Esophagus muscularis mucosa (tissue), 3 donors: Measurements from ENCODE around the gene MAGEC2.

ENCODE experiments used
- POLR2A ChIP-seq: fragments of 450-650 bp; IDR thresholded peaks from one replicate; pipeline ENCODE4 v1.6.1; 2017; ENCODE audit warnings: antibody characterized with exemption, moderate library complexity, mild to moderate bottlenecking, low read depth
- POLR2AphosphoS5 ChIP-seq, 2 donors: sonication (generic); formaldehyde crosslinking; IDR thresholded peaks; one replicate each; pipeline ENCODE4 v1.6.1; 2017; ENCODE audit warnings: antibody characterized with exemption in 2 of 2
- TF ChIP-seq, protein P1 (sequence below), 3 experiments: fragments of 200-600 bp in 2 of 3; fragments of 450-650 bp in 1 of 3; sonication (generic) in 2 of 3; IDR thresholded peaks; one replicate each; pipeline ENCODE4 v1.5.1; 2017 to 2019; ENCODE audit warnings: antibody characterized with exemption in 3 of 3, mild to moderate bottlenecking in 2 of 3, moderate library complexity in 1 of 3

DNA sequence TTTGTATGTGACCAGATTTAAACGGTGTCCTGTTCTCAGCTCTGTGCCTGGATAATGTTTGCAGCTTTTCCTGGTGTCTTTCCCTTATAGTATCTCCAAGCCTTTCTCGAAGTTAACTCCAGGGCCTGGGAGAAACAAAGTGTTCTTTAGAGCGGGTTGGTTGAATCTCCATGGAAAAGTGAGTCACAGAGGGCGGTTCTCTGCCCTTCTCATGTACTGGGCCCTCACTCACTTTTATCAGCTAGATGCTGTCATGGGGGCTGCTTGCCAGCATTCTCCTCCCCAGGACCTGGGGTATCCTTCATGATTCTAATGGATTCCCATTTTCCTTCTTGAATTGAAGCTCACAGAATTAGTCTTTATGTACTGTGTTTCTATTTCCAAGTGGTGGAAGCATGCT, 46.1 kb upstream of the MAGEC2 start:
- no peak for TF ChIP-seq POLR2AphosphoS5 (IDR thresholded peaks at IDR 0.05)
- TF ChIP-seq, protein P1, sequence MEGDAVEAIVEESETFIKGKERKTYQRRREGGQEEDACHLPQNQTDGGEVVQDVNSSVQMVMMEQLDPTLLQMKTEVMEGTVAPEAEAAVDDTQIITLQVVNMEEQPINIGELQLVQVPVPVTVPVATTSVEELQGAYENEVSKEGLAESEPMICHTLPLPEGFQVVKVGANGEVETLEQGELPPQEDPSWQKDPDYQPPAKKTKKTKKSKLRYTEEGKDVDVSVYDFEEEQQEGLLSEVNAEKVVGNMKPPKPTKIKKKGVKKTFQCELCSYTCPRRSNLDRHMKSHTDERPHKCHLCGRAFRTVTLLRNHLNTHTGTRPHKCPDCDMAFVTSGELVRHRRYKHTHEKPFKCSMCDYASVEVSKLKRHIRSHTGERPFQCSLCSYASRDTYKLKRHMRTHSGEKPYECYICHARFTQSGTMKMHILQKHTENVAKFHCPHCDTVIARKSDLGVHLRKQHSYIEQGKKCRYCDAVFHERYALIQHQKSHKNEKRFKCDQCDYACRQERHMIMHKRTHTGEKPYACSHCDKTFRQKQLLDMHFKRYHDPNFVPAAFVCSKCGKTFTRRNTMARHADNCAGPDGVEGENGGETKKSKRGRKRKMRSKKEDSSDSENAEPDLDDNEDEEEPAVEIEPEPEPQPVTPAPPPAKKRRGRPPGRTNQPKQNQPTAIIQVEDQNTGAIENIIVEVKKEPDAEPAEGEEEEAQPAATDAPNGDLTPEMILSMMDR (IDR thresholded peaks at IDR 0.05) = no peak
- no peak for TF ChIP-seq POLR2A
